IMR-90 (cell line): Measurements from ENCODE around the gene KRT80. TPM values are rescaled to one million over a fixed set of nuclear protein-coding genes. Genes with fewer than 3 reads are reported as not detected.
A peak's percentile ranks its signal among the peaks of the same experiment; 100 is the strongest.

Experiments used
- ATAC-seq: fragments of 200-7000 bp; cut with Tn5 transposase; 2 replicates; pipeline ENCODE4 v1.9.1; 2020; ENCODE audit warnings: low read depth, mild to moderate bottlenecking, moderate library complexity
- BruUV-seq: library from RNA; stranded (reverse); fragments of 400-500 nt; replicated peaks from 2 replicates; lab custom pipeline; 2021; lab: Mats Ljungman, UMichigan
- CTCF ChIA-PET: fragments of 300-600 bp; formaldehyde crosslinking; extraction: SDS; loops from one replicate; lab custom pipeline; 2021; ENCODE audit warnings: antibody characterized with exemption; lab: Yijun Ruan, JAX
- POLR2A ChIA-PET: fragments of 300-600 bp; sonication (Branson Sonifier 250); formaldehyde crosslinking; loops from one replicate; lab custom pipeline; 2022; ENCODE audit warnings: antibody characterized with exemption; ENCODE audit not compliant: unreplicated experiment; lab: Charles Lee
- DNase-seq: peaks from one replicate; pipeline ENCODE4 v3.0.0; 2013
- H2AFZ ChIP-seq: replicated peaks from 2 replicates; pipeline ENCODE3; 2013; ENCODE audit warnings: low read length, mild to moderate bottlenecking; ENCODE audit not compliant: poor library complexity
- H2AK5ac ChIP-seq: 2 replicates; pipeline ENCODE4 v1.6.1; 2013; ENCODE audit warnings: low read depth, low read length, inconsistent platforms
- H2AK9ac ChIP-seq: replicated peaks from 2 replicates; pipeline ENCODE3; 2013; ENCODE audit warnings: mild to moderate bottlenecking, low read depth, low read length, moderate library complexity; ENCODE audit not compliant: poor library complexity
- H2BK120ac ChIP-seq: 2 replicates; pipeline ENCODE4 v1.6.1; 2013; ENCODE audit warnings: low read depth, low read length, inconsistent platforms
- H2BK15ac ChIP-seq: 3 replicates; pipeline ENCODE4 v1.6.1; 2013; ENCODE audit warnings: low read depth, low read length, inconsistent platforms
- H2BK20ac ChIP-seq: 2 replicates; pipeline ENCODE4 v1.6.1; 2013; ENCODE audit warnings: low read depth, mild to moderate bottlenecking, inconsistent platforms, low read length, moderate library complexity
- H2BK5ac ChIP-seq: 2 replicates; pipeline ENCODE4 v1.6.1; 2013; ENCODE audit warnings: mild to moderate bottlenecking, low read depth, low read length, inconsistent platforms; ENCODE audit not compliant: poor library complexity, severe bottlenecking
- H3K14ac ChIP-seq: replicated peaks from 2 replicates; pipeline ENCODE4 v1.6.1; 2013; ENCODE audit warnings: low read depth, low read length, inconsistent platforms
- H3K18ac ChIP-seq: 2 replicates; pipeline ENCODE4 v1.6.1; 2013; ENCODE audit warnings: low read depth, low read length, control low read depth
- H3K23ac ChIP-seq: 2 replicates; pipeline ENCODE4 v1.6.1; 2013; ENCODE audit warnings: low read depth, low read length, inconsistent platforms
- H3K27ac ChIP-seq: 2 replicates; pipeline ENCODE4 v1.5.1; 2013; ENCODE audit warnings: mild to moderate bottlenecking, control low read depth, low read length; ENCODE audit not compliant: insufficient read depth
- H3K27me3 ChIP-seq: 2 replicates; pipeline ENCODE4 v1.6.1; 2013; ENCODE audit warnings: low read length; ENCODE audit not compliant: control insufficient read depth, insufficient read depth
- H3K36me3 ChIP-seq: 2 replicates; pipeline ENCODE4 v1.6.1; 2013; ENCODE audit warnings: low read length, mixed read lengths; ENCODE audit not compliant: control insufficient read depth, insufficient read depth
- H3K4ac ChIP-seq: 2 replicates; pipeline ENCODE4 v1.6.1; 2013; ENCODE audit warnings: low read depth, low read length, inconsistent platforms
- H3K4me1 ChIP-seq: 2 replicates; pipeline ENCODE4 v1.6.1; 2013; ENCODE audit warnings: low read length, mixed read lengths; ENCODE audit not compliant: control insufficient read depth, insufficient read depth
- H3K4me2 ChIP-seq: 2 replicates; pipeline ENCODE4 v1.6.1; 2013; ENCODE audit warnings: low read depth, mild to moderate bottlenecking, control low read depth, low read length, moderate library complexity
- H3K4me3 ChIP-seq: 2 replicates; pipeline ENCODE4 v1.5.1; 2013; ENCODE audit warnings: low read depth, mild to moderate bottlenecking, control low read depth, low read length, moderate library complexity; ENCODE audit not compliant: insufficient read depth
- H3K56ac ChIP-seq: 2 replicates; pipeline ENCODE4 v1.6.1; 2013; ENCODE audit warnings: low read length, inconsistent platforms; ENCODE audit not compliant: insufficient read depth; ENCODE audit errors: extremely low read depth
- H3K79me1 ChIP-seq, 2 experiments: 2 replicates each; pipeline ENCODE4 v1.6.1; 2013; ENCODE audit warnings: low read length in 2 of 2, inconsistent platforms in 1 of 2, low read depth in 1 of 2
- H3K9ac ChIP-seq: 2 replicates; pipeline ENCODE4 v1.6.1; 2013; ENCODE audit warnings: low read depth, low read length, control low read depth
- H3K9me1 ChIP-seq: 2 replicates; pipeline ENCODE4 v1.6.1; 2013; ENCODE audit warnings: low read length, inconsistent platforms; ENCODE audit not compliant: insufficient read depth
- H3K9me3 ChIP-seq: 2 replicates; pipeline ENCODE4 v1.6.1; 2013; ENCODE audit warnings: low read length; ENCODE audit not compliant: control insufficient read depth, insufficient read depth
- H4K20me1 ChIP-seq: 2 replicates; pipeline ENCODE4 v1.6.1; 2013; ENCODE audit warnings: low read length, inconsistent platforms; ENCODE audit not compliant: insufficient read depth
- H4K5ac ChIP-seq: 2 replicates; pipeline ENCODE4 v1.6.1; 2013; ENCODE audit warnings: mild to moderate bottlenecking, low read depth, low read length, control low read depth
- H4K8ac ChIP-seq, 2 experiments: 2 replicates each; pipeline ENCODE4 v1.6.1; 2013; ENCODE audit warnings: low read depth in 2 of 2, low read length in 2 of 2, control low read depth in 1 of 2, inconsistent platforms in 1 of 2
- H4K91ac ChIP-seq: 2 replicates; pipeline ENCODE4 v1.6.1; 2013; ENCODE audit warnings: low read depth, low read length, inconsistent platforms; ENCODE audit not compliant: insufficient read depth
- BHLHE40 ChIP-seq: fragments of 150-350 bp; IDR thresholded peaks from 2 replicates; pipeline ENCODE4 v1.6.1; 2016; ENCODE audit warnings: mild to moderate bottlenecking, low read depth, low read length
- CEBPB ChIP-seq: IDR thresholded peaks from 2 replicates; pipeline ENCODE4 v1.6.1; 2012; ENCODE audit warnings: low read depth, low read length, improper control_type of control experiment
- ELK1 ChIP-seq: fragments of 150-350 bp; IDR thresholded peaks from 2 replicates; pipeline ENCODE4 v1.6.1; 2016; ENCODE audit warnings: low read depth, mild to moderate bottlenecking, low read length, moderate library complexity, borderline replicate concordance
- FOS ChIP-seq: fragments of 150-350 bp; IDR thresholded peaks from 2 replicates; pipeline ENCODE4 v1.6.1; 2016; ENCODE audit warnings: low read depth, low read length
- MAFK ChIP-seq: IDR thresholded peaks from 2 replicates; pipeline ENCODE4 v1.6.1; 2012; ENCODE audit warnings: low read depth, low read length, improper control_type of control experiment
- MXI1 ChIP-seq: IDR thresholded peaks from 2 replicates; pipeline ENCODE4 v1.6.1; 2012; ENCODE audit warnings: low read depth, mild to moderate bottlenecking, low read length, moderate library complexity, borderline replicate concordance
- POLR2A ChIP-seq: IDR thresholded peaks from 2 replicates; pipeline ENCODE4 v1.6.1; 2012; ENCODE audit warnings: mild to moderate bottlenecking, low read depth, low read length
- RCOR1 ChIP-seq: IDR thresholded peaks from 2 replicates; pipeline ENCODE4 v1.6.1; 2012; ENCODE audit warnings: mild to moderate bottlenecking, low read length, improper control_type of control experiment; ENCODE audit not compliant: insufficient replicate concordance
- RFX5 ChIP-seq: IDR thresholded peaks from 2 replicates; pipeline ENCODE4 v1.8.0; 2012; ENCODE audit warnings: low read depth, mild to moderate bottlenecking, low read length, moderate library complexity
- SMC3 ChIP-seq: fragments of 150-350 bp; IDR thresholded peaks from 2 replicates; pipeline ENCODE4 v1.6.1; 2016; ENCODE audit warnings: low read depth, mild to moderate bottlenecking, antibody characterized with exemption, low read length, moderate library complexity
- USF2 ChIP-seq: fragments of 150-350 bp; IDR thresholded peaks from 2 replicates; pipeline ENCODE4 v1.6.1; 2017; ENCODE audit warnings: mild to moderate bottlenecking, antibody characterized with exemption, low read length, low read depth
- WGBS, 2 experiments: methylation state at CpG; one replicate each; pipeline versions ENCODE4 v1.1.5 to v1.1.7; 2013; ENCODE audit warnings: missing lambda C conversion rate in 2 of 2; ENCODE audit not compliant: insufficient read length in 1 of 2; ENCODE audit errors: extremely low coverage in 2 of 2; 5-methylcytosine and 5-hydroxymethylcytosine counted together
- dilution Hi-C: fragments of 300-500 bp; cut with HindIII; formaldehyde crosslinking; loops from one replicate; pipeline ENCODE4 v1.14.3; 2018; ENCODE audit warnings: low sequenced_read_pairs; ENCODE audit not compliant: unreplicated experiment
- in situ Hi-C: fragments of 300-500 bp; cut with MboI; formaldehyde crosslinking; loops from 3 replicates; pipeline ENCODE4 v1.14.3; 2019; ENCODE audit warnings: low sequenced_read_pairs, inconsistent platforms, mixed read lengths
- intact Hi-C: fragments of 100-400 bp; cut with micrococcal nuclease; formaldehyde crosslinking; loops from 2 replicates; pipeline ENCODE4 v1.10.0; 2022
- polyA plus RNA-seq, 3 experiments: library from polyadenylated mRNA; depleted of rRNA; stranded (reverse); fragments of >200 nt; gene quantifications; 2 replicates each; pipeline ENCODE4 v1.2.3, GENCODE V29; 2012; ENCODE audit warnings: low replicate concordance in 1 of 3
- total RNA-seq: library from RNA; depleted of rRNA; stranded (reverse); fragments of >200 nt; gene quantifications from 2 replicates; pipeline ENCODE4 v1.2.3, GENCODE V29; 2012

Gene KRT80
- total and polyA plus RNA-seq, 2 of the 4 experiments (the other 2 are of a cell fraction), result 0.54 to 3.4 TPM

DNA sequence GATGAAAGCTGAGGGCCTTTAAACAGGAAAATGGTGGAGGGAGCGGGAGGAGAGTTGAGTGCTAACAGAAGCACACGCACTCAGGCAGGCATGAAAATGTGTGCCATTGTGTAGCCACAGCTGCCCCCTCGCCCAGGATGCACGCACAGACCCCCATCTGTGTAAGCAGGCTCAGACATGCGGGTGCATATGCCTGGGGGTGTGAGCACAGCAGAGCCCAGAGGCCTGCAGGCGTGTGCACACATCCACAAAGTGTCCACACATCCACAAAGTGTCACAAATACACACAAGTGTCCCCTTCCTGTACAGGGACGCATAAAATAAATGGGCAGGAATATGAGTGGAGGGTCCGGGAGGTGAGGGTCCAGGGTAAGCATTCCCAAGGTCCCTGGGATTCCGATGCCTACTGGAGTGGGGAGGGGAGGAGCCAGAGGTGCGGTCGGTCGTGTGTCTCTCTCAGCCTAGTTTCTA, 40.4 kb upstream of the KRT80 start:
- H2BK5ac ChIP-seq, result peak overlapping the region; percentile 82
- H3K23ac ChIP-seq, result peak overlapping the region; percentile 99; the same call in 1 of the 2 replicates
- no peak for ATAC-seq
- TF ChIP-seq MXI1 (no peak), POLR2A (no peak), FOS (no peak), MAFK (no peak), SMC3 (no peak), RCOR1 (no peak), ELK1 (no peak), BHLHE40 (no peak), RFX5 (no peak), CEBPB (no peak), USF2 (no peak)
- H3K9me3 ChIP-seq, result no peaks in the 10 kb centered on the region
- WGBS, 2 experiments, result 96% methylated on average over 3 of the region's 12 CpGs; no CpG with 5 or more reads in 1 of the 2 experiments
- no peaks in the 10 kb centered on the region for H4K20me1 ChIP-seq
- H2AK9ac ChIP-seq, result peak overlapping the region; percentile 90
- in situ Hi-C loops (no loop called here), dilution Hi-C loops (no loop called here), intact Hi-C loops (loop anchor here (5.0 kb wide), 1 partner anchor 45 kb away; no protein-coding TSS in a partner anchor)
- H2BK120ac ChIP-seq, result peak overlapping the region; percentile 100
- H3K56ac ChIP-seq, result no peak overlapping the region
- no peak overlapping the region for H3K27ac ChIP-seq
- 0 out of 2 replicates have a peak overlapping the region, but pooled peaks have one; percentile 16 for H4K5ac ChIP-seq
- peaks cover 29% of the 10 kb centered on the region for H3K9me1 ChIP-seq
- H3K14ac ChIP-seq, result peak overlapping the region; percentile 97
- H3K4ac ChIP-seq, result peak overlapping the region; percentile 99
- H2AK5ac ChIP-seq, result peak overlapping the region; percentile 98
- POLR2A ChIA-PET, result no interaction called here
- DNase-seq, result no peak
- BruUV-seq, result no TSS peak
- no peak overlapping the region for H3K4me3 ChIP-seq
- peak overlapping the region; percentile 24 for H2AFZ ChIP-seq
- peaks cover 0 to 17% of the 10 kb centered on the region in 2 experiments; a peak in 2 of 4 replicates for H3K79me1 ChIP-seq
- peak overlapping the region; percentile 99 for H4K91ac ChIP-seq
- H3K4me1 ChIP-seq, result peaks cover 23% of the 10 kb centered on the region
- no peak overlapping the region for H3K4me2 ChIP-seq
- no peaks in the 10 kb centered on the region for H3K27me3 ChIP-seq
- peak overlapping the region; percentile 81 to 88 for H4K8ac ChIP-seq
- H2BK20ac ChIP-seq, result peak overlapping the region; percentile 97
- H3K36me3 ChIP-seq, result no peaks in the 10 kb centered on the region
- CTCF ChIA-PET, result no interaction called here
- 0 out of 2 replicates have a peak overlapping the region, but pooled peaks have one; percentile 30 for H3K18ac ChIP-seq
- no peak overlapping the region for H3K9ac ChIP-seq
- H2BK15ac ChIP-seq, result peak overlapping the region; percentile 98; the same call in 2 of the 3 replicates
